ENCODE results near the gene SLC48A1.

DNA sequence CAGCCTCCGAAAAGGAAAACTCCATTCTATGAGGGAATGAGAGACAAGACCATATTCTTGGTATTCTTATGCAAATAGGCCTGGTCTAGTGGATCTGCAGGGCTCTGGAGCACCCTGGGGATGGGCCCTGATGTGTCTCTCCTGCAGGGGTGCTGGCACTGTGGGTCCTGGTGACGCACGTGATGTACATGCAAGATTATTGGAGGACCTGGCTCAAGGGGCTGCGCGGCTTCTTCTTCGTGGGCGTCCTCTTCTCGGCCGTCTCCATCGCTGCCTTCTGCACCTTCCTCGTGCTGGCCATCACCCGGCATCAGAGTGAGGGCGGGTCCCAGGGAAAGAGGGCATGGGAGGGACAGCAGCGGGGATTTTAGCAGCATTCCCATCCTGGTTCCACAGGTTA, 5.8 kb downstream of the SLC48A1 start:
- TF ChIP-seq, protein P1, sequence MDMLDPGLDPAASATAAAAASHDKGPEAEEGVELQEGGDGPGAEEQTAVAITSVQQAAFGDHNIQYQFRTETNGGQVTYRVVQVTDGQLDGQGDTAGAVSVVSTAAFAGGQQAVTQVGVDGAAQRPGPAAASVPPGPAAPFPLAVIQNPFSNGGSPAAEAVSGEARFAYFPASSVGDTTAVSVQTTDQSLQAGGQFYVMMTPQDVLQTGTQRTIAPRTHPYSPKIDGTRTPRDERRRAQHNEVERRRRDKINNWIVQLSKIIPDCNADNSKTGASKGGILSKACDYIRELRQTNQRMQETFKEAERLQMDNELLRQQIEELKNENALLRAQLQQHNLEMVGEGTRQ (IDR thresholded peaks at IDR 0.05; ENCODE audit: borderline replicate concordance, low read depth, low read length): no peak
- TF ChIP-seq RFX5 (IDR thresholded peaks at IDR 0.05; ENCODE audit: low read length) (no peak), TEAD4 (IDR thresholded peaks at IDR 0.05; ENCODE audit: borderline replicate concordance, insufficient read depth) (no peak), NFIC (IDR thresholded peaks at IDR 0.05; ENCODE audit: borderline replicate concordance) (no peak), EP300 (IDR thresholded peaks at IDR 0.05; ENCODE audit: borderline replicate concordance in 1 of 2, low read depth in 1 of 2, low read length in 1 of 2) (no peak), RAD21 (IDR thresholded peaks at IDR 0.05; ENCODE audit: low read length) (no peak), SMC3 (IDR thresholded peaks at IDR 0.05; ENCODE audit: low read depth, low read length) (no peak), YY1 (IDR thresholded peaks at IDR 0.05; ENCODE audit: low read depth) (no peak), CHD2 (IDR thresholded peaks at IDR 0.05; ENCODE audit: low read length, partially characterized antibody) (no peak), TCF12 (IDR thresholded peaks at IDR 0.05) (no peak), SIN3A (IDR thresholded peaks at IDR 0.05; ENCODE audit: borderline replicate concordance, low read depth, low read length) (no peak), JUND (IDR thresholded peaks at IDR 0.05) (no peak)
- TF ChIP-seq, protein P2, sequence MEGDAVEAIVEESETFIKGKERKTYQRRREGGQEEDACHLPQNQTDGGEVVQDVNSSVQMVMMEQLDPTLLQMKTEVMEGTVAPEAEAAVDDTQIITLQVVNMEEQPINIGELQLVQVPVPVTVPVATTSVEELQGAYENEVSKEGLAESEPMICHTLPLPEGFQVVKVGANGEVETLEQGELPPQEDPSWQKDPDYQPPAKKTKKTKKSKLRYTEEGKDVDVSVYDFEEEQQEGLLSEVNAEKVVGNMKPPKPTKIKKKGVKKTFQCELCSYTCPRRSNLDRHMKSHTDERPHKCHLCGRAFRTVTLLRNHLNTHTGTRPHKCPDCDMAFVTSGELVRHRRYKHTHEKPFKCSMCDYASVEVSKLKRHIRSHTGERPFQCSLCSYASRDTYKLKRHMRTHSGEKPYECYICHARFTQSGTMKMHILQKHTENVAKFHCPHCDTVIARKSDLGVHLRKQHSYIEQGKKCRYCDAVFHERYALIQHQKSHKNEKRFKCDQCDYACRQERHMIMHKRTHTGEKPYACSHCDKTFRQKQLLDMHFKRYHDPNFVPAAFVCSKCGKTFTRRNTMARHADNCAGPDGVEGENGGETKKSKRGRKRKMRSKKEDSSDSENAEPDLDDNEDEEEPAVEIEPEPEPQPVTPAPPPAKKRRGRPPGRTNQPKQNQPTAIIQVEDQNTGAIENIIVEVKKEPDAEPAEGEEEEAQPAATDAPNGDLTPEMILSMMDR (IDR thresholded peaks at IDR 0.05): no peak

All from SK-N-SH (cell line).